Smooth muscle cell (in vitro differentiated cells): Measurements from ENCODE around the gene ERVFRD-1. TPM values are rescaled to one million over a fixed set of nuclear protein-coding genes. Genes with fewer than 3 reads are reported as not detected.

Source experiments
- DNase-seq: peaks from one replicate; lab custom pipeline; 2025; ENCODE audit not compliant: unreplicated experiment; lab: John Stamatoyannopoulos, UW
- H2AFZ ChIP-seq: fragments of 200-600 bp; sonication (generic); 2 replicates; pipeline ENCODE4 v1.6.0; 2016; ENCODE audit warnings: antibody characterized with exemption, low read depth, mild to moderate bottlenecking
- H3F3A ChIP-seq: fragments of 200-600 bp; sonication (generic); 2 replicates; pipeline ENCODE4 v1.6.0; 2017; ENCODE audit warnings: antibody characterized with exemption, low read depth
- H3K27ac ChIP-seq: fragments of 200-600 bp; sonication (generic); 2 replicates; pipeline ENCODE4 v1.5.1; 2016; ENCODE audit warnings: low read depth, mild to moderate bottlenecking
- H3K27me3 ChIP-seq: fragments of 200-600 bp; sonication (generic); 2 replicates; pipeline ENCODE4 v1.6.1; 2016; ENCODE audit warnings: low read depth, mild to moderate bottlenecking
- H3K36me3 ChIP-seq: fragments of 200-600 bp; sonication (generic); 2 replicates; pipeline ENCODE4 v1.5.1; 2016; ENCODE audit warnings: low read depth
- H3K4me1 ChIP-seq: fragments of 200-600 bp; sonication (generic); 2 replicates; pipeline ENCODE4 v1.5.1; 2016; ENCODE audit warnings: low read depth
- H3K4me2 ChIP-seq: fragments of 200-600 bp; sonication (generic); 2 replicates; pipeline ENCODE4 v1.6.0; 2016; ENCODE audit warnings: mild to moderate bottlenecking
- H3K4me3 ChIP-seq: fragments of 200-600 bp; sonication (generic); 2 replicates; pipeline ENCODE4 v1.5.1; 2016; ENCODE audit warnings: mild to moderate bottlenecking
- H3K79me2 ChIP-seq: fragments of 200-600 bp; sonication (generic); 2 replicates; pipeline ENCODE4 v1.6.0; 2016; ENCODE audit warnings: low read depth, mild to moderate bottlenecking
- H3K9ac ChIP-seq: fragments of 200-600 bp; sonication (generic); 2 replicates; pipeline ENCODE4 v1.6.0; 2016; ENCODE audit warnings: low read depth
- H3K9me3 ChIP-seq: fragments of 200-600 bp; sonication (generic); replicated peaks from 2 replicates; pipeline ENCODE4 v1.5.1; 2016; ENCODE audit warnings: low read depth
- H4K20me1 ChIP-seq: fragments of 200-600 bp; sonication (generic); 2 replicates; pipeline ENCODE4 v1.6.0; 2016; ENCODE audit warnings: low read depth
- WGBS: methylation state at CpG from one replicate; pipeline ENCODE4 v1.1.7; 2016; ENCODE audit warnings: low lambda C conversion rate; 5-methylcytosine and 5-hydroxymethylcytosine counted together
- polyA plus RNA-seq: library from polyadenylated mRNA; unstranded; fragments of >200 nt; fragmentation: Nextera tagmentation; extraction: Ambion mirVana; gene quantifications from 2 replicates; pipeline ENCODE4 v1.2.1, GENCODE V29; 2016
- total RNA-seq: library from RNA; depleted of rRNA; stranded (reverse); fragments of >200 nt; gene quantifications from 2 replicates; pipeline ENCODE4 v1.2.3, GENCODE V29; 2014
- TF ChIP-seq, protein P1 (sequence below): fragments of 200-600 bp; sonication (generic); IDR thresholded peaks from 2 replicates; pipeline ENCODE4 v1.5.1; 2017; ENCODE audit warnings: borderline replicate concordance, mild to moderate bottlenecking, antibody characterized with exemption; ENCODE audit not compliant: insufficient read depth, poor library complexity, severe bottlenecking

ERVFRD-1 gene
- total and polyA plus RNA-seq, 2 experiments from 2014 or later, result 0.09 TPM; not detected in 1

- H3K9ac ChIP-seq, result no peak overlapping the region
- TF ChIP-seq, protein P1, sequence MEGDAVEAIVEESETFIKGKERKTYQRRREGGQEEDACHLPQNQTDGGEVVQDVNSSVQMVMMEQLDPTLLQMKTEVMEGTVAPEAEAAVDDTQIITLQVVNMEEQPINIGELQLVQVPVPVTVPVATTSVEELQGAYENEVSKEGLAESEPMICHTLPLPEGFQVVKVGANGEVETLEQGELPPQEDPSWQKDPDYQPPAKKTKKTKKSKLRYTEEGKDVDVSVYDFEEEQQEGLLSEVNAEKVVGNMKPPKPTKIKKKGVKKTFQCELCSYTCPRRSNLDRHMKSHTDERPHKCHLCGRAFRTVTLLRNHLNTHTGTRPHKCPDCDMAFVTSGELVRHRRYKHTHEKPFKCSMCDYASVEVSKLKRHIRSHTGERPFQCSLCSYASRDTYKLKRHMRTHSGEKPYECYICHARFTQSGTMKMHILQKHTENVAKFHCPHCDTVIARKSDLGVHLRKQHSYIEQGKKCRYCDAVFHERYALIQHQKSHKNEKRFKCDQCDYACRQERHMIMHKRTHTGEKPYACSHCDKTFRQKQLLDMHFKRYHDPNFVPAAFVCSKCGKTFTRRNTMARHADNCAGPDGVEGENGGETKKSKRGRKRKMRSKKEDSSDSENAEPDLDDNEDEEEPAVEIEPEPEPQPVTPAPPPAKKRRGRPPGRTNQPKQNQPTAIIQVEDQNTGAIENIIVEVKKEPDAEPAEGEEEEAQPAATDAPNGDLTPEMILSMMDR, result no peak
- no peak overlapping the region for H2AFZ ChIP-seq
- 63% methylated on average over 9 of the region's 9 CpGs for WGBS
- H3K36me3 ChIP-seq, result no peaks in the 10 kb centered on the region
- no peak overlapping the region for H3K27ac ChIP-seq
- H3F3A ChIP-seq, result no peaks in the 10 kb centered on the region
- peaks cover 95% of the 10 kb centered on the region for H4K20me1 ChIP-seq
- no peak for DNase-seq
- peaks cover 88% of the 10 kb centered on the region for H3K79me2 ChIP-seq
- no peak overlapping the region for H3K4me3 ChIP-seq
- no peak overlapping the region for H3K4me2 ChIP-seq
- H3K4me1 ChIP-seq, result no peaks in the 10 kb centered on the region
- H3K27me3 ChIP-seq, result no peaks in the 10 kb centered on the region
- H3K9me3 ChIP-seq, result no peaks in the 10 kb centered on the region
These were observed 378 bp upstream of the ERVFRD-1 start for GRCh38 chr6:11111769-11112437.

DNA sequence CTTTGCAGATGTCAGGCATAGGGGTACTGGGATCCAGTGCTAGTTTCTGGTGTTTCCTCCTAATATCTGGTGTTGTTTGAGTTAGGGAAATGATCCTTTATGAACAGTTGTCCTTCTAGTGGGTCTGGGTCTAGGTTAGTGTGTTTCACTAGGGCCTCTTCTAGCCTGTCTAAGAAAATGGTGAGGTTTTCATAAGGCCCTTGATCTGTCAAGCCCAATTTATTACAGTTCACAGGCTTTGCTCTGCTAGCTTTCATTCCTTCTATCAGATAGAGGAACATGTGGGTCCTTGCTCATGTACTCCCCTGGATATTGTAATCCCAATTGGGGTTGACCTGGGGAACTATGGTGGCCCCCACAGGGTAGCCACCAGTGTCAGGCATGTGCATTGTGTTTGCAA lies 2.8 kb downstream of the ERVFRD-1 start:
- no peaks in the 10 kb centered on the region for H3F3A ChIP-seq
- no peaks in the 10 kb centered on the region for H3K36me3 ChIP-seq
- no peak overlapping the region for H2AFZ ChIP-seq
- no peak for DNase-seq
- no peaks in the 10 kb centered on the region for H3K4me1 ChIP-seq
- H3K9me3 ChIP-seq, result no peaks in the 10 kb centered on the region
- no peak overlapping the region for H3K4me3 ChIP-seq
- no peaks in the 10 kb centered on the region for H3K27me3 ChIP-seq
- TF ChIP-seq, protein P1, result no peak
- no peak overlapping the region for H3K4me2 ChIP-seq
- H3K9ac ChIP-seq, result no peak overlapping the region
- no peak overlapping the region for H3K27ac ChIP-seq
- peaks cover 100% of the 10 kb centered on the region for H4K20me1 ChIP-seq
- H3K79me2 ChIP-seq, result peaks cover 90% of the 10 kb centered on the region

- Histone ChIP-seq H3K9me3 (no peaks in the 10 kb centered on the region), H4K20me1 (peaks cover 87% of the 10 kb centered on the region), H3K4me1 (no peaks in the 10 kb centered on the region), H3K79me2 (peaks cover 100% of the 10 kb centered on the region), H3K36me3 (no peaks in the 10 kb centered on the region), H3K9ac (no peak overlapping the region), H2AFZ (no peak overlapping the region), H3K4me3 (no peak overlapping the region), H3K27me3 (no peaks in the 10 kb centered on the region), H3K27ac (no peak overlapping the region), H3F3A (no peaks in the 10 kb centered on the region), H3K4me2 (no peak overlapping the region)
- no peak for DNase-seq
- WGBS, result 98% methylated on average over 5 of the region's 5 CpGs
- TF ChIP-seq, protein P1, result no peak
These were observed 8.5 kb downstream of the ERVFRD-1 start for GRCh38 chr6:11103065-11103464.

DNA sequence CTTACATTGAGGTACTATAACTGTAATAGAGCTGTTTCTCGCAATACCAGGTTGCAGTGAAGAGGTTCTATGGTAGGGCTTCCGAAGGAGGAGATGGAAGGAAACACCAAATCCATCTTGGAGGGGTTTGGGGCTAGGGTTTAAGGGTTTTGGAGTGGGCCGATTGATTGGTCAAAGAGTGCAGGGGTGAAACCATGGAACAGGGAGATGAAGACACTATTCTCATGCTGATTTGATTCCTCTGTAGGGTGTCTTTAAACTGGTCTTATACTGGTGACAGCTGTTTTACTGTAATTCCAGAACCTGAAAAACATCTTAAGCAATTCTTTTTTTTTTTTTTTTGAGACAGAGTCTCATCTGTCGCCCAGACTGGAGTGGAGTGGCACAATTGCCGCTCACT lies 10.1 kb downstream of the ERVFRD-1 start:
- Histone ChIP-seq H3K4me2 (no peak overlapping the region), H3F3A (no peaks in the 10 kb centered on the region), H3K9ac (no peak overlapping the region), H3K27ac (no peak overlapping the region), H3K9me3 (no peaks in the 10 kb centered on the region), H3K27me3 (no peaks in the 10 kb centered on the region), H3K4me3 (no peak overlapping the region), H2AFZ (no peak overlapping the region), H3K36me3 (no peaks in the 10 kb centered on the region), H3K79me2 (peaks cover 100% of the 10 kb centered on the region), H4K20me1 (peaks cover 87% of the 10 kb centered on the region), H3K4me1 (no peaks in the 10 kb centered on the region)
- TF ChIP-seq, protein P1, result no peak
- DNase-seq, result no peak
- 98% methylated on average over 5 of the region's 5 CpGs for WGBS
